Ovary (tissue), 3 donors: ENCODE data around the gene BTNL9.
"Not testable (repeated sequence)": the region's sequence is repeated elsewhere in the genome, so short reads cannot be mapped to it uniquely, and the experiment has no call there.

Experiments
- CTCF ChIP-seq, 3 donors: fragments of 450-650 bp in 2 of 3; fragments of 200-600 bp in 1 of 3; IDR thresholded peaks; one replicate each; pipeline versions ENCODE4 v1.5.1 to v1.8.0; 2016 to 2022; ENCODE audit warnings: antibody characterized with exemption in 3 of 3, mild to moderate bottlenecking in 1 of 3
- POLR2A ChIP-seq: fragments of 450-650 bp; IDR thresholded peaks from one replicate; pipeline ENCODE4 v1.6.1; 2017; ENCODE audit warnings: antibody characterized with exemption, mild to moderate bottlenecking, moderate library complexity
- donor health status: DM: no; HTN: no; CAD: no.

DNA sequence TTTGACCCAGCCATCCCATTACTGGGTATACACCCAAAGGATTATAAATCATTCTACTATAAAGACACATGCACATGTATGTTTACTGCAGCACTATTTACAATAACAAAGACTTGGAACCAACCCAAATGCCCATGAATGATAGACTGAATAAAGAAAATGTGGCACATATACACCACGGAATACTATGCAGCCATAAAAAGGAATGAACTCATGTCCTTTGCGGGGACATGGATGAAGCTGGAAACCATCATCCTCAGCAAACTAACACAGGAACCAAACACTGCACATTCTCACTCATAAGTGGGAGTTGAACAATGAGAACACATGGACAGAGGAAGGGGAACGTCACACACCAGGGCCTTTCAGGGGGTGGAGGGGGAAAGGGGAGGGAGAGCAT, 22.6 kb upstream of the BTNL9 start:
- TF ChIP-seq CTCF (IDR thresholded peaks at IDR 0.05); POLR2A: not testable (repeated sequence)
